HepG2 (cell line): ENCODE measurements around the gene GOLGA8R. TPM values are rescaled to one million over a fixed set of nuclear protein-coding genes. Genes with fewer than 3 reads are reported as not detected.
"Not testable (repeated sequence)": the region's sequence is repeated elsewhere in the genome, so short reads cannot be mapped to it uniquely, and the experiment has no call there.

Experiments used
- ATAC-seq: fragments of 200-7000 bp; cut with Tn5 transposase; 3 replicates; pipeline ENCODE4 v1.9.1; 2020; ENCODE audit warnings: mild to moderate bottlenecking, moderate library complexity
- BruUV-seq: library from RNA; stranded (reverse); fragments of 400-500 nt; replicated peaks from 2 replicates; lab custom pipeline; 2021; lab: Mats Ljungman, UMichigan
- CTCF ChIA-PET: fragments of 300-600 bp; formaldehyde crosslinking; extraction: SDS; loops from one replicate; lab custom pipeline; 2021; ENCODE audit warnings: low total read pairs, inconsistent platforms, low intra/inter-chr PET ratio; lab: Yijun Ruan, JAX
- POLR2A ChIA-PET: fragments of 350-600 bp; sonication (Branson Sonifier 250); formaldehyde crosslinking; loops from one replicate; lab custom pipeline; 2020; ENCODE audit warnings: antibody characterized with exemption, inconsistent platforms; lab: Yijun Ruan, JAX
- DNase-seq: peaks from one replicate; pipeline ENCODE4 v3.0.0-alpha.2; 2015; ENCODE audit warnings: low spot score
- FAIRE-seq: peaks from 3 replicates; lab custom pipeline; 2011; peaks lifted over from hg19 to GRCh38; lab: Jason Lieb, UNC
- H2AFZ ChIP-seq: one replicate; pipeline ENCODE4 v1.6.1; 2011; ENCODE audit warnings: low read length, inconsistent platforms
- H3K27ac ChIP-seq: fragments of 300-600 bp; 3 replicates; pipeline ENCODE4 v1.8.0; 2011; ENCODE audit warnings: mixed run types, mild to moderate bottlenecking, mixed read lengths, low read length, inconsistent platforms; ENCODE audit not compliant: insufficient read depth; ENCODE audit errors: extremely low read length
- H3K27me3 ChIP-seq, 2 experiments: fragments of 200-600 bp in 1 of 2; 2 replicates in 1 of 2; 3 replicates in 1 of 2; pipeline versions ENCODE4 v1.6.0 to v1.8.0; 2011; ENCODE audit warnings: low read length in 2 of 2, mild to moderate bottlenecking in 2 of 2, moderate library complexity in 2 of 2, inconsistent platforms in 1 of 2; ENCODE audit not compliant: insufficient read depth in 2 of 2, control insufficient read depth in 1 of 2
- H3K36me3 ChIP-seq, 2 experiments: fragments of 200-600 bp in 1 of 2; replicated peaks in 1 of 2; 2 replicates in 1 of 2; 3 replicates in 1 of 2; pipeline versions ENCODE4 v1.5.1 to v1.8.0; 2011; ENCODE audit warnings: low read length in 2 of 2, inconsistent platforms in 1 of 2; ENCODE audit not compliant: insufficient read depth in 2 of 2, control insufficient read depth in 1 of 2
- H3K4me1 ChIP-seq: 2 replicates; pipeline ENCODE4 v1.5.1; 2012; ENCODE audit warnings: low read length, inconsistent platforms; ENCODE audit not compliant: insufficient read depth
- H3K4me2 ChIP-seq: 2 replicates; pipeline ENCODE4 v1.6.0; 2011; ENCODE audit warnings: low read depth, low read length, inconsistent platforms
- H3K4me3 ChIP-seq, 3 experiments: fragments of 200-600 bp in 1 of 3; sonication (generic), shearing (Covaris generic) in 1 of 3; replicated peaks in 1 of 3; 2 replicates each; pipeline ENCODE4 v1.5.1; 2011 to 2016; ENCODE audit warnings: low read length in 3 of 3, inconsistent platforms in 2 of 3, low read depth in 2 of 3, mild to moderate bottlenecking in 2 of 3, control low read depth in 1 of 3, mixed read lengths in 1 of 3; ENCODE audit not compliant: insufficient read depth in 1 of 3
- H3K79me2 ChIP-seq: one replicate; pipeline ENCODE4 v1.6.1; 2011; ENCODE audit warnings: low read length, inconsistent platforms; ENCODE audit not compliant: insufficient read depth
- H3K9ac ChIP-seq: 2 replicates; pipeline ENCODE4 v1.6.0; 2011; ENCODE audit warnings: mild to moderate bottlenecking, low read depth, low read length, inconsistent platforms; ENCODE audit not compliant: insufficient read depth
- H3K9me3 ChIP-seq: 2 replicates; pipeline ENCODE4 v1.5.1; 2012; ENCODE audit warnings: mild to moderate bottlenecking, low read length
- H4K20me1 ChIP-seq: 2 replicates; pipeline ENCODE4 v1.6.0; 2011; ENCODE audit warnings: inconsistent platforms, mild to moderate bottlenecking, low read length, moderate library complexity; ENCODE audit not compliant: insufficient read depth
- FOXA1 ChIP-seq, 2 experiments: fragments of 450-650 bp in 1 of 2; sonication (generic) in 1 of 2; formaldehyde crosslinking in 1 of 2; IDR thresholded peaks; 2 replicates each; pipeline versions ENCODE4 v1.4.0 to v1.6.1; 2016 to 2020; ENCODE audit warnings: missing genetic modification reagents in 1 of 2
- WGBS: methylation state at CpG from one replicate; pipeline ENCODE4 v1.1.6; 2017; ENCODE audit warnings: low lambda C conversion rate; 5-methylcytosine and 5-hydroxymethylcytosine counted together
- in situ Hi-C: cut with HindIII; loops from 2 replicates; pipeline ENCODE4 v1.10.0; 2017; ENCODE audit warnings: low pct_unique_long_range_greater_than_20kb; ENCODE audit not compliant: extremely low pct_ligation_motif_present
- intact Hi-C: fragments of 100-400 bp; cut with micrococcal nuclease; formaldehyde crosslinking; loops from one replicate; pipeline ENCODE4 v1.10.0; 2022; ENCODE audit not compliant: unreplicated experiment
- polyA plus RNA-seq, 8 experiments: library from polyadenylated mRNA; depleted of rRNA in 3 of 8; stranded (reverse) in 7 of 8; unstranded in 1 of 8; fragments of >200 nt; fragmentation: Illumina TruSeq in 4 of 8; extraction: Trizol in 4 of 8; gene quantifications; 2 replicates each; pipeline versions ENCODE4 v1.2.1 to v1.2.3, GENCODE V29; 2011 to 2016; ENCODE audit warnings: low read depth in 4 of 8, missing spikeins in 1 of 8, mixed read lengths in 1 of 8; ENCODE audit not compliant: insufficient read depth in 1 of 8
- total RNA-seq, 5 experiments: library from RNA; depleted of rRNA; stranded (reverse); fragments of >200 nt; fragmentation: Illumina TruSeq; extraction: Trizol; gene quantifications; 2 replicates each; pipeline ENCODE4 v1.2.3, GENCODE V29; 2016; ENCODE audit warnings: low read depth in 1 of 5

GOLGA8R gene
- total and polyA plus RNA-seq, 2 of the 13 experiments (the other 11 are each of a cell fraction or from before 2014, with no cell fraction given): 0.08 to 0.09 TPM

- peak; percentile 31; the same call in 1 of the 3 replicates for ATAC-seq
- BruUV-seq; CTCF ChIA-PET; H4K20me1 ChIP-seq; FAIRE-seq; intact Hi-C loops; H2AFZ ChIP-seq; H3K9me3 ChIP-seq; H3K27me3 ChIP-seq; H3K79me2 ChIP-seq; POLR2A ChIA-PET; H3K4me1 ChIP-seq; TF ChIP-seq FOXA1 (CRISPR knock-in tag; IDR thresholded peaks at IDR 0.05): not testable (repeated sequence)
- peak; percentile 32; the same call in 1 of the 2 replicates for TF ChIP-seq FOXA1 (IDR thresholded peaks at IDR 0.05)
- TF ChIP-seq, all 625 proteins: peak for 1; not testable (repeated sequence) for 624
- H3K27ac ChIP-seq, H3K4me2 ChIP-seq, H3K36me3 ChIP-seq, DNase-seq, H3K9ac ChIP-seq, H3K4me3 ChIP-seq, in situ Hi-C loops: not testable (repeated sequence)
- whole genome bisulfite sequencing: 52% methylated on average over 4 of the region's 4 CpGs
Measured at GRCh38 chr15:30375872-30376271, 38.2 kb downstream of the GOLGA8R start.

GRCh38 chr15:30374862-30375261, 39.2 kb downstream of the GOLGA8R start:
- H3K36me3 ChIP-seq, H3K27me3 ChIP-seq, H3K79me2 ChIP-seq, FAIRE-seq, DNase-seq, H3K27ac ChIP-seq, H3K9ac ChIP-seq, ATAC-seq, H3K9me3 ChIP-seq, in situ Hi-C loops, H3K4me1 ChIP-seq, intact Hi-C loops, H4K20me1 ChIP-seq, H2AFZ ChIP-seq, BruUV-seq, H3K4me2 ChIP-seq, H3K4me3 ChIP-seq, CTCF ChIA-PET, POLR2A ChIA-PET: not testable (repeated sequence)
- no CpG with 5 or more reads among the region's 10 CpGs for WGBS

GRCh38 chr15:30368271-30368670, 45.8 kb downstream of the GOLGA8R start:
- CTCF ChIA-PET, ATAC-seq, H3K9ac ChIP-seq, H3K4me2 ChIP-seq, H2AFZ ChIP-seq, in situ Hi-C loops, intact Hi-C loops, H3K79me2 ChIP-seq, H3K4me1 ChIP-seq, H3K27me3 ChIP-seq, POLR2A ChIA-PET, H4K20me1 ChIP-seq, H3K36me3 ChIP-seq, BruUV-seq, H3K27ac ChIP-seq, FAIRE-seq, DNase-seq, H3K9me3 ChIP-seq, H3K4me3 ChIP-seq: not testable (repeated sequence)
- WGBS: no CpG with 5 or more reads among the region's 3 CpGs

GRCh38 chr15:30367246-30367645, 46.8 kb downstream of the GOLGA8R start:
- H3K27ac ChIP-seq, ATAC-seq, intact Hi-C loops, H3K79me2 ChIP-seq, H2AFZ ChIP-seq, BruUV-seq, H3K36me3 ChIP-seq, DNase-seq, FAIRE-seq, H3K4me3 ChIP-seq, H3K27me3 ChIP-seq, H3K9ac ChIP-seq, H3K4me1 ChIP-seq, CTCF ChIA-PET, H4K20me1 ChIP-seq, in situ Hi-C loops, H3K9me3 ChIP-seq, POLR2A ChIA-PET, H3K4me2 ChIP-seq: not testable (repeated sequence)
- WGBS: 95% methylated on average over 13 of the region's 17 CpGs
